Coronary artery (tissue), 2 donors: ENCODE data around the gene THOP1.

Experiments used
- DNase-seq: peaks from one replicate; pipeline ENCODE4 v3.0.0-alpha.2; 2017; ENCODE audit warnings: low spot score
- H3K27ac ChIP-seq, 2 donors: fragments of 200-600 bp; sonication (generic); one replicate each; pipeline ENCODE4 v1.5.1; 2016 to 2019
- H3K4me3 ChIP-seq: fragments of 200-600 bp; sonication (generic); 2 replicates; pipeline ENCODE4 v1.5.1; 2016; ENCODE audit warnings: mild to moderate bottlenecking, moderate library complexity
- CTCF ChIP-seq: fragments of 200-600 bp; sonication (generic); IDR thresholded peaks from one replicate; pipeline ENCODE4 v1.5.1; 2019; ENCODE audit warnings: antibody characterized with exemption

The THOP1 gene

GRCh38 chr19:2823646-2824045 lies 38.3 kb downstream of the THOP1 start:
- TF ChIP-seq CTCF: no peak
- Histone ChIP-seq H3K4me3 (no peak overlapping the region), H3K27ac (no peak overlapping the region)
- DNase-seq: no peak

- H3K4me3 ChIP-seq: no peak overlapping the region
- no peak for DNase-seq
- TF ChIP-seq CTCF: no peak
- H3K27ac ChIP-seq: no peak overlapping the region
These were observed 38.8 kb downstream of the THOP1 start for GRCh38 chr19:2824129-2824528.

- H3K4me3 ChIP-seq: no peak overlapping the region
- TF ChIP-seq CTCF: no peak
- H3K27ac ChIP-seq: no peak overlapping the region
- DNase-seq: no peak
These were observed 41.7 kb downstream of the THOP1 start for GRCh38 chr19:2827022-2827421.

GRCh38 chr19:2827840-2828489 lies 42.7 kb downstream of the THOP1 start:
- TF ChIP-seq CTCF: no peak

GRCh38 chr19:2834294-2834871 lies 49.1 kb downstream of the THOP1 start:
- no peak for TF ChIP-seq CTCF
- DNase-seq: no peak
- Histone ChIP-seq H3K27ac (no peak overlapping the region), H3K4me3 (peak overlapping the region; percentile 41)

More at GRCh38 chr19:2827840-2828489, 42.7 kb downstream of the THOP1 start:
- H3K27ac ChIP-seq: no peak overlapping the region
- no peak for DNase-seq
- no peak overlapping the region for H3K4me3 ChIP-seq

- no peak overlapping the region for H3K4me3 ChIP-seq
- no peak for TF ChIP-seq CTCF
- no peak for DNase-seq
- no peak overlapping the region for H3K27ac ChIP-seq
These were observed 52.1 kb downstream of the THOP1 start for GRCh38 chr19:2837430-2837829.
